GM12878 (cell line): ENCODE measurements around the gene MR1. TPM values are rescaled to one million over a fixed set of nuclear protein-coding genes. Genes with fewer than 3 reads are reported as not detected.

Experiments used
- ATAC-seq: fragments of 200-7000 bp; cut with Tn5 transposase; 3 replicates; pipeline ENCODE4 v1.9.1; 2020; ENCODE audit warnings: mild to moderate bottlenecking, moderate library complexity
- BruUV-seq: library from RNA; stranded (reverse); fragments of 400-500 nt; replicated peaks from 2 replicates; lab custom pipeline; 2021; lab: Mats Ljungman, UMichigan
- CTCF ChIA-PET: fragments of 300-600 bp; sonication (Branson Sonifier 250); formaldehyde crosslinking; extraction: SDS; loops from one replicate; lab custom pipeline; 2021; ENCODE audit warnings: inconsistent platforms; lab: Yijun Ruan, JAX
- POLR2A ChIA-PET: fragments of 350-600 bp; formaldehyde crosslinking; extraction: SDS; loops from one replicate; lab custom pipeline; 2021; ENCODE audit warnings: inconsistent platforms; lab: Charles Lee
- RAD21 ChIA-PET: fragments of 300-600 bp; sonication (Branson Sonifier 250); formaldehyde crosslinking; loops from one replicate; lab custom pipeline; 2023; ENCODE audit warnings: antibody characterized with exemption; ENCODE audit not compliant: unreplicated experiment; lab: Charles Lee
- SMC1A ChIA-PET: fragments of 300-600 bp; sonication (Branson Sonifier 250); formaldehyde crosslinking; loops from one replicate; lab custom pipeline; 2023; ENCODE audit not compliant: unreplicated experiment, uncharacterized antibody; lab: Charles Lee
- DNase-seq: peaks from one replicate; pipeline ENCODE4 v3.0.0-alpha.2; 2011; ENCODE audit warnings: low read depth, low spot score
- FAIRE-seq: peaks from 3 replicates; lab custom pipeline; 2011; peaks lifted over from hg19 to GRCh38; lab: Jason Lieb, UNC
- H2AFZ ChIP-seq: 2 replicates; pipeline ENCODE4 v1.6.0; 2011; ENCODE audit warnings: low read depth, low read length, control low read depth; ENCODE audit not compliant: control insufficient read depth
- H3K27ac ChIP-seq: 2 replicates; pipeline ENCODE4 v1.5.1; 2011; ENCODE audit warnings: control low read depth; ENCODE audit not compliant: control insufficient read depth, insufficient read depth
- H3K27me3 ChIP-seq, 2 experiments: replicated peaks in 1 of 2; 2 replicates each; pipeline versions ENCODE4 v1.6.0 to v1.6.1; 2011; ENCODE audit warnings: low read length in 1 of 2; ENCODE audit not compliant: control insufficient read depth in 2 of 2, insufficient read depth in 2 of 2
- H3K36me3 ChIP-seq, 2 experiments: 2 replicates each; pipeline ENCODE4 v1.5.1; 2011; ENCODE audit warnings: low read length in 1 of 2; ENCODE audit not compliant: control insufficient read depth in 2 of 2, insufficient read depth in 2 of 2
- H3K4me1 ChIP-seq: 2 replicates; pipeline ENCODE4 v1.6.1; 2011; ENCODE audit warnings: mild to moderate bottlenecking, low read length, moderate library complexity, mixed read lengths; ENCODE audit not compliant: control insufficient read depth, insufficient read depth
- H3K4me2 ChIP-seq: 2 replicates; pipeline ENCODE4 v1.6.0; 2011; ENCODE audit warnings: control low read depth; ENCODE audit not compliant: control insufficient read depth, insufficient read depth
- H3K4me3 ChIP-seq: fragments of 200-600 bp; sonication (generic); 2 replicates; pipeline ENCODE4 v1.5.1; 2016
- H3K79me2 ChIP-seq: 2 replicates; pipeline ENCODE4 v1.6.0; 2011; ENCODE audit warnings: low read length; ENCODE audit not compliant: control insufficient read depth, insufficient read depth
- H3K9ac ChIP-seq: 2 replicates; pipeline ENCODE4 v1.8.0; 2011; ENCODE audit warnings: low read length, control low read depth, mixed read lengths; ENCODE audit not compliant: control insufficient read depth, insufficient read depth
- H3K9me3 ChIP-seq: replicated peaks from 3 replicates; pipeline ENCODE4 v1.5.1; 2011; ENCODE audit warnings: mild to moderate bottlenecking, low read length; ENCODE audit not compliant: control insufficient read depth, insufficient read depth
- H4K20me1 ChIP-seq: 2 replicates; pipeline ENCODE4 v1.6.0; 2011; ENCODE audit not compliant: control insufficient read depth, insufficient read depth
- ATF2 ChIP-seq: IDR thresholded peaks from 2 replicates; pipeline ENCODE4 v1.6.1; 2012; ENCODE audit warnings: low read length, inconsistent platforms
- ESRRA ChIP-seq: IDR thresholded peaks from 2 replicates; pipeline ENCODE4 v1.6.1; 2012; ENCODE audit warnings: mild to moderate bottlenecking, low read length, improper control_type of control experiment
- IKZF1 ChIP-seq: fragments of 450-650 bp; conservative IDR thresholded peaks from 2 replicates; pipeline ENCODE4 v1.6.1; 2017; ENCODE audit warnings: antibody characterized with exemption, mild to moderate bottlenecking
- RELB ChIP-seq: fragments of 450-650 bp; IDR thresholded peaks from 2 replicates; pipeline ENCODE4 v1.6.1; 2017; ENCODE audit warnings: low read depth, mild to moderate bottlenecking, moderate library complexity
- TCF7 ChIP-seq: IDR thresholded peaks from 2 replicates; pipeline ENCODE4 v1.6.1; 2014; ENCODE audit warnings: antibody characterized with exemption, borderline replicate concordance
- ZNF592 ChIP-seq: fragments of 450-650 bp; IDR thresholded peaks from 2 replicates; pipeline ENCODE4 v1.6.1; 2017; ENCODE audit warnings: mild to moderate bottlenecking, moderate library complexity
- ZNF687 ChIP-seq: fragments of 450-650 bp; IDR thresholded peaks from 2 replicates; pipeline ENCODE4 v1.6.1; 2017; ENCODE audit warnings: mild to moderate bottlenecking, moderate library complexity
- WGBS: methylation state at CpG from one replicate; pipeline ENCODE4 v1.1.6; 2016; ENCODE audit warnings: low lambda C conversion rate; ENCODE audit not compliant: insufficient replicate concordance, insufficient coverage; ENCODE audit errors: missing lambda C conversion rate; 5-methylcytosine and 5-hydroxymethylcytosine counted together
- in situ Hi-C: fragments of 300-500 bp; cut with MboI; formaldehyde crosslinking; loops from 9 replicates; pipeline ENCODE4 v1.14.3; 2018; ENCODE audit warnings: mixed read lengths
- intact Hi-C: fragments of 100-400 bp; cut with micrococcal nuclease; formaldehyde crosslinking; loops from one replicate; pipeline ENCODE4 v1.14.2; 2022; ENCODE audit not compliant: unreplicated experiment
- polyA plus RNA-seq, 11 experiments: library from polyadenylated mRNA; depleted of rRNA in 4 of 11; unstranded in 6 of 11; stranded (reverse) in 5 of 11; fragments of >200 nt; fragmentation: Nextera tagmentation in 4 of 11; fragmentation: Illumina TruSeq in 1 of 11; extraction: Ambion mirVana in 4 of 11; extraction: Trizol in 1 of 11; gene quantifications; 1 replicate in 1 of 11; 2 replicates in 10 of 11; pipeline versions ENCODE4 v1.2.1 to v1.2.3, GENCODE V29; 2011 to 2016; ENCODE audit warnings: inconsistent platforms in 2 of 11, missing spikeins in 2 of 11, low read depth in 1 of 11
- total RNA-seq, 4 experiments: library from RNA; depleted of rRNA in 3 of 4; stranded (reverse); fragments of >200 nt in 3 of 4; fragmentation: Illumina TruSeq in 1 of 4; extraction: Trizol in 1 of 4; gene quantifications; 2 replicates each; pipeline versions ENCODE4 v1.2.1 to v1.2.3, GENCODE V29; 2013 to 2021

MR1 gene
- total and polyA plus RNA-seq, 10 of the 15 experiments (the other 5 are each of a cell fraction or from before 2014, with no cell fraction given), result 24.7 to 65.9 (median 30.9) TPM

GRCh38 chr1:180994262-180994661, 39.5 kb upstream of the MR1 start:
- Histone ChIP-seq H4K20me1 (no peaks in the 10 kb centered on the region), H3K27me3 (no peaks in the 10 kb centered on the region), H3K79me2 (no peaks in the 10 kb centered on the region), H3K4me2 (no peak overlapping the region), H3K4me3 (no peak overlapping the region), H2AFZ (no peak overlapping the region), H3K9me3 (no peaks in the 10 kb centered on the region), H3K4me1 (no peaks in the 10 kb centered on the region), H3K36me3 (peaks cover 9 to 26% of the 10 kb centered on the region in 2 experiments), H3K9ac (no peak overlapping the region), H3K27ac (no peak overlapping the region)
- POLR2A ChIA-PET, result interaction anchor here (0.7 kb wide), 1 partner anchor 8 kb away, joined by 3 read pairs; no protein-coding TSS in a partner anchor
- no TSS peak for BruUV-seq
- SMC1A ChIA-PET, result no interaction called here
- RAD21 ChIA-PET, result no interaction called here
- no peak for DNase-seq
- WGBS, result 85% methylated on average over 3 of the region's 3 CpGs
- FAIRE-seq, result no peak
- CTCF ChIA-PET, result interaction anchor here (1.0 kb wide), 1 partner anchor 112 kb away, joined by 4 read pairs; no protein-coding TSS in a partner anchor
- in situ Hi-C loops (no loop called here), intact Hi-C loops (no loop called here)
- ATAC-seq, result no peak
- TF ChIP-seq TCF7 (no peak), ESRRA (no peak), ATF2 (no peak), ZNF592 (no peak), RELB (no peak), ZNF687 (no peak), IKZF1 (no peak)
